A549 (cell line): Measurements from ENCODE around the gene TNNC1.

Source experiments
- POLR2A ChIP-seq: IDR thresholded peaks from 2 replicates; pipeline ENCODE4 v1.6.1; 2012; ENCODE audit warnings: mild to moderate bottlenecking, low read length
- TF ChIP-seq, protein P1 (sequence below): fragments of >200 bp; sonication (Bioruptor Twin); formaldehyde crosslinking; IDR thresholded peaks from 3 replicates; pipeline ENCODE4 v1.6.1; 2016

GRCh38 chr3:52438104-52438376, 15.8 kb downstream of the TNNC1 start:
- TF ChIP-seq POLR2A: no peak
- TF ChIP-seq, protein P1, sequence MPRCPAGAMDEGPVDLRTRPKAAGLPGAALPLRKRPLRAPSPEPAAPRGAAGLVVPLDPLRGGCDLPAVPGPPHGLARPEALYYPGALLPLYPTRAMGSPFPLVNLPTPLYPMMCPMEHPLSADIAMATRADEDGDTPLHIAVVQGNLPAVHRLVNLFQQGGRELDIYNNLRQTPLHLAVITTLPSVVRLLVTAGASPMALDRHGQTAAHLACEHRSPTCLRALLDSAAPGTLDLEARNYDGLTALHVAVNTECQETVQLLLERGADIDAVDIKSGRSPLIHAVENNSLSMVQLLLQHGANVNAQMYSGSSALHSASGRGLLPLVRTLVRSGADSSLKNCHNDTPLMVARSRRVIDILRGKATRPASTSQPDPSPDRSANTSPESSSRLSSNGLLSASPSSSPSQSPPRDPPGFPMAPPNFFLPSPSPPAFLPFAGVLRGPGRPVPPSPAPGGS: no peak
